ENCODE results near the gene MRFAP1.

Gene MRFAP1

DNA sequence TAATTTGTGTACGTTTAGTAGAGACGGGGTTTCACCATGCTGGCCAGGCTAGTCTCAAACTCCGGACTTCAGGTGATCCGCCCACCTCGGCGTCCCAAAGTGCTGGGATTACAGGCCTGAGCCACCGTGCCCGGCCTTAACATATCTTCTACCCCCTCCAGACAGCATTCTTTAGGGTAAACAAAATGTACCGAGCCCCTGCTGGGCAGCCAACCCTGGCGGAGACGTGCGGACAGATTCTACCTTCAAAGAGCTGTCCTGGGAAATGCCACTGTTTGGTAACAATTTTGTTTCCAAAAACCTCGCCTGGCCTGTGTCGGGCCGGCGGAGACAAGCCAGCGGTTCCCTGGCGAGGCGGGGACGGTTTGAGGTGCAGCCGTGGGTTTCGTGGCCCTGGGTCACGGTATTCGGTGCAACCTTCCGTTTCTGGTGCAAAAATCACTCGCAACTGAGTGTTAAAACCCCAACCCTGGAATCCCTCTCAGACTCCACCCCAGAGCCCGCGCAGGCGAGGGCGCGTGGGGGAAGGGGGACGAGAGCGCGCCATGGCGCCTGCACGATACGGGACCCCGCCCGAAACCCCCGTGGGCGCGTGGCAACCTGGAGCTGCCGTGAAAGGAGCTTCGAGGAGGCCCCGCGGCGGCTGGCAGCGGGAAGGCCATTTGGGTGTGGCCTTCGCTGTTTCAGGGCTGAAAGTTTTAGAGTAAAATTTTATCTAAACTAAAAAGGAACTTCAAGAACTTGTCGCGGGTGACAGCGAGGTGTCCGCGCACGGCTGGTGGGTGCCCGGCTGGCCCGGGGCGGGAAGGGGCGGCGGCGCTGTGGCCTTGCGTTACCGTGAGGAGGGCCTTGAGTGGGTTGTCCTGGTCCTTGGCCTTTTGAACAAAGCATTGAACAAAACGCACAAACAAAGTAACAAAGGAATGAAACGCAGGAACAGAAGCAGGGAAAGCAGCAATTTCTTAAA lies 17.0 kb downstream of the MRFAP1 start:
- Mint-ChIP-seq H3K27me3 (ENCODE audit: low read depth) (no peaks in the 10 kb centered on the region), H3K36me3 (ENCODE audit: low read depth) (peaks cover 3% of the 10 kb centered on the region), H3K4me3 (peak overlapping the region in 1 of 3 experiments; percentile 73), H3K27ac (peak overlapping the region in 2 of 3 experiments; percentile 49 to 64), H3K4me1 (no peaks in the 10 kb centered on the region), H3K9me3 (peaks cover 6% of the 10 kb centered on the region)
- TF ChIP-seq, protein P1, sequence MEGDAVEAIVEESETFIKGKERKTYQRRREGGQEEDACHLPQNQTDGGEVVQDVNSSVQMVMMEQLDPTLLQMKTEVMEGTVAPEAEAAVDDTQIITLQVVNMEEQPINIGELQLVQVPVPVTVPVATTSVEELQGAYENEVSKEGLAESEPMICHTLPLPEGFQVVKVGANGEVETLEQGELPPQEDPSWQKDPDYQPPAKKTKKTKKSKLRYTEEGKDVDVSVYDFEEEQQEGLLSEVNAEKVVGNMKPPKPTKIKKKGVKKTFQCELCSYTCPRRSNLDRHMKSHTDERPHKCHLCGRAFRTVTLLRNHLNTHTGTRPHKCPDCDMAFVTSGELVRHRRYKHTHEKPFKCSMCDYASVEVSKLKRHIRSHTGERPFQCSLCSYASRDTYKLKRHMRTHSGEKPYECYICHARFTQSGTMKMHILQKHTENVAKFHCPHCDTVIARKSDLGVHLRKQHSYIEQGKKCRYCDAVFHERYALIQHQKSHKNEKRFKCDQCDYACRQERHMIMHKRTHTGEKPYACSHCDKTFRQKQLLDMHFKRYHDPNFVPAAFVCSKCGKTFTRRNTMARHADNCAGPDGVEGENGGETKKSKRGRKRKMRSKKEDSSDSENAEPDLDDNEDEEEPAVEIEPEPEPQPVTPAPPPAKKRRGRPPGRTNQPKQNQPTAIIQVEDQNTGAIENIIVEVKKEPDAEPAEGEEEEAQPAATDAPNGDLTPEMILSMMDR (IDR thresholded peaks at IDR 0.05; ENCODE audit: unreplicated experiment in 3 of 3), result no peak

DNA sequence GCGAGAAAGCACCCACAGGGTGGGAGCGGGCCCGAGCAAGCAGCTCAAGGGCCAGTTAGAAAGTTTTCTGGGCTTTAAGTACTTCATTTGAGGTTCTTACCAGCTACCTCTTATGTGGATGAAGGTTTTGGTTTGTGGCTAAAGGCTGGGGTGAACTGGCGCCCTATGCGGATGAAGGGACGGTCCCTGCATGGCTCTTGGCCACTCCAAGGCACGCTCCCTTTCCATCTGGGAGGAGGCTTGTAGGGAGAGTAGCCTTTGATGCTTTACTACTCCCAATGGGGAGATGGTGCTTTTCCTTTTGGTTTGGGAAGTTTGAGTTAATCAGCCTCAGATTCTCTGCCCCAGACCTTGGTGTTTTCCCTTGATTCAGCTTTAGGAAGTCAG lies 17.7 kb downstream of the MRFAP1 start:
- Mint-ChIP-seq H3K4me1 (no peaks in the 10 kb centered on the region), H3K27ac (peak overlapping the region; percentile 27 to 64 (median 49)), H3K4me3 (peak overlapping the region; percentile 32 to 77 (median 73)), H3K27me3 (ENCODE audit: low read depth) (no peaks in the 10 kb centered on the region), H3K36me3 (ENCODE audit: low read depth) (peaks cover 3% of the 10 kb centered on the region), H3K9me3 (peaks cover 6% of the 10 kb centered on the region)
- TF ChIP-seq, protein P1 (IDR thresholded peaks at IDR 0.05; ENCODE audit: unreplicated experiment in 3 of 3), result no peak

DNA sequence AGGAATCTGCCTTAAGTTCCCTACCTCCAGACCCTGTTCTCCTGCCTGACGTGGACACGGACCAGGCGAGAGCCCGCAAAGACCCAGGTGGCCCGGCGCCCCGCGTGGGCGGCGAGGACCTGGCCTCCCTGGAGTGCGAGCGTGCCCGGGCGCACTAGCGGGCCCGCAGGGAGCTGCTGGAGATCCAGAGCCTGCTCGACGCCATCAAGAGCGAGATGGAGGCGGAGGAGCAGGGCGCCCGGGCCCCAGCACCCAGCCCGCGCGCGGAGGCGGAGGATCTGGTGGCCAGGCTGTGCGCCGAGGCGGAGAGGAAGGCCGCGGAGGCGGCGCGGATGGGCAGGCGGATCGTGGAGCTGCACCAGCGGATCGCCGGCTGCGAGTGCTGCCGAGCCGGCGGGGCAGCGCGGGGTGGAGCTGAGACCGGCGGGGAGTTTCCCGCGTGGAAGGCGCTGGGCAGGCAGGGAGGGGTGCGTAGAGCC lies 18.2 kb downstream of the MRFAP1 start:
- H3K36me3 Mint-ChIP-seq (ENCODE audit: low read depth), result peaks cover 3% of the 10 kb centered on the region
- H3K4me1 Mint-ChIP-seq, result no peaks in the 10 kb centered on the region
- H3K4me3 Mint-ChIP-seq, result peak overlapping the region; percentile 32 to 77 (median 73)
- TF ChIP-seq, protein P1 (IDR thresholded peaks at IDR 0.05; ENCODE audit: unreplicated experiment in 3 of 3), result no peak
- peak overlapping the region in 2 of 3 experiments; percentile 57 to 64 for H3K27ac Mint-ChIP-seq
- no peaks in the 10 kb centered on the region for H3K27me3 Mint-ChIP-seq (ENCODE audit: low read depth)
- H3K9me3 Mint-ChIP-seq, result peaks cover 3% of the 10 kb centered on the region

DNA sequence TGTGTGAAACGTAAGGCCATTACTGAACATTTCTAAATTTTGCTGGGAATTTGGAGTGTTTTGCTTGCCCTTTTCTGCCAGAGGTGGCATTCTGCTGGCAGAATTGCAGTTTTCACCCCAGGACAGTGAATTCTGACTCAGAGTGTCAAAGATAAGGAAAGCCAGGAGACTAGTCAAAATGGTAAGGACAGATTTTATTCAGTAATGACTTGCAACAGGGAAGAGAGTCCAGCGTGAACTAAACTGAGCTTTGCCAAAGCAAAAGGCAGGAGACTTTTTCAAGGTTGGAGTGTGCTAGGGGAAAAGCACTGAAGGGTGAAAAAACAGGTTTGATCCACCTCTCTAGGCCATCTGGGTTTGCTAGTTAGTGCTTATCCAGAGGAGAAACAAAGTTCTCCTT lies 19.4 kb downstream of the MRFAP1 start:
- Mint-ChIP-seq H3K36me3 (ENCODE audit: low read depth) (no peaks in the 10 kb centered on the region), H3K4me1 (no peaks in the 10 kb centered on the region), H3K9me3 (no peaks in the 10 kb centered on the region), H3K27ac (peak overlapping the region in 1 of 3 experiments; percentile 74), H3K27me3 (ENCODE audit: low read depth) (no peaks in the 10 kb centered on the region), H3K4me3 (no peak overlapping the region)
- TF ChIP-seq, protein P1 (IDR thresholded peaks at IDR 0.05; ENCODE audit: unreplicated experiment in 3 of 3), result no peak

DNA sequence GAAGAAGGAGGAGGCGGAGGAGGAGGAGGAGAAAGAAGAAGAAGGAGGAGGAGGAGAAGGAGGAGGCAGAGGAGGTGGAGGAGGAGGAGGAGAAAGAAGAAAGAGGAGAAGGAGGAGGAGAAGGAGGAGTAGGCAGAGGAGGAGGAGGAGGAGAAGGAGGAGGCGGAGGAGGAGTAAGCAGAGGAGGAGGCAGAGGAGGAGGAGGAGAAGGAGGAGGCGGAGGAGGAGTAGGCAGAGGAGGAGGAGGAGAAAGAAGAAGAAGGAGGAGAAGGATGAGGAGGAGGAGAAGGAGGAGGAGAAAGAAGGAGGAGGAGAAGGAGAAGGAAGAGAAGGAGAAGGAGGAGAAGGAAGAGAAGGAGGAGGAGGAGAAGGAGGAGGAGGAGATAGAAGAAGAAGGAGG lies 19.9 kb downstream of the MRFAP1 start:
- Mint-ChIP-seq H3K27me3 (ENCODE audit: low read depth) (no peaks in the 10 kb centered on the region), H3K36me3 (ENCODE audit: low read depth) (no peaks in the 10 kb centered on the region), H3K4me1 (no peaks in the 10 kb centered on the region), H3K4me3 (no peak overlapping the region), H3K27ac (peak overlapping the region in 1 of 3 experiments; percentile 74), H3K9me3 (no peaks in the 10 kb centered on the region)
- TF ChIP-seq, protein P1 (IDR thresholded peaks at IDR 0.05; ENCODE audit: unreplicated experiment in 3 of 3), result no peak
